Neural crest cell (in vitro differentiated cells): ENCODE results near the gene TMLHE. TPM values are rescaled to one million over a fixed set of nuclear protein-coding genes. Genes with fewer than 3 reads are reported as not detected.
"Not testable (repeated sequence)": the region's sequence is repeated elsewhere in the genome, so short reads cannot be mapped to it uniquely, and the experiment has no call there.

Experiments
- DNase-seq: peaks from one replicate; pipeline ENCODE4 v3.0.0; 2021; ENCODE audit warnings: low read depth, mixed read lengths, low spot score
- H3K27ac Mint-ChIP-seq: one replicate; pipeline ENCODE4 v1.8.0; 2021; ENCODE audit warnings: mild to moderate bottlenecking, mixed read lengths; ENCODE audit not compliant: unreplicated experiment
- H3K27me3 Mint-ChIP-seq: 2 replicates; pipeline ENCODE4 v1.8.0; 2021; ENCODE audit warnings: low read depth, mild to moderate bottlenecking, mixed read lengths
- H3K36me3 Mint-ChIP-seq: 2 replicates; pipeline ENCODE4 v1.8.0; 2021; ENCODE audit warnings: low read depth, mild to moderate bottlenecking, mixed read lengths
- H3K4me1 Mint-ChIP-seq: 2 replicates; pipeline ENCODE4 v1.8.0; 2021; ENCODE audit warnings: mixed read lengths
- H3K4me3 Mint-ChIP-seq: one replicate; pipeline ENCODE4 v1.8.0; 2021; ENCODE audit warnings: mild to moderate bottlenecking, mixed read lengths
- H3K9me3 Mint-ChIP-seq: 2 replicates; pipeline ENCODE4 v1.8.0; 2021; ENCODE audit warnings: mixed read lengths
- CTCF ChIP-seq: fragments of 200-600 bp; sonication (generic); conservative IDR thresholded peaks from 2 replicates; pipeline ENCODE4 v1.5.0; 2021; ENCODE audit warnings: antibody characterized with exemption, mild to moderate bottlenecking
- total RNA-seq: library from RNA; stranded (reverse); gene quantifications from 2 replicates; pipeline ENCODE4 v1.2.1, GENCODE V29; 2021

The TMLHE gene
- total RNA-seq, 1 donor from 2014 or later, result 17.7 TPM

- H3K27me3 Mint-ChIP-seq, result no peaks in the 10 kb centered on the region
- H3K9me3 Mint-ChIP-seq, result peaks cover 32% of the 10 kb centered on the region
- no peak for DNase-seq
- H3K36me3 Mint-ChIP-seq, result peaks cover 41% of the 10 kb centered on the region
- H3K4me1 Mint-ChIP-seq, result no peaks in the 10 kb centered on the region
- TF ChIP-seq CTCF, result no peak
- H3K27ac Mint-ChIP-seq, result no peak overlapping the region
- H3K4me3 Mint-ChIP-seq, result no peak overlapping the region
Measured at GRCh38 chrX:155592331-155592730, 20.4 kb downstream of the TMLHE start.

- TF ChIP-seq CTCF, result no peak
- Mint-ChIP-seq H3K4me3 (no peak overlapping the region), H3K4me1 (no peaks in the 10 kb centered on the region), H3K27ac (no peak overlapping the region), H3K27me3 (no peaks in the 10 kb centered on the region), H3K9me3 (peaks cover 18% of the 10 kb centered on the region), H3K36me3 (peaks cover 30% of the 10 kb centered on the region)
- no peak for DNase-seq
Measured at GRCh38 chrX:155577682-155578081, 35.1 kb downstream of the TMLHE start.

- Mint-ChIP-seq H3K27ac (no peak overlapping the region), H3K4me1 (no peaks in the 10 kb centered on the region), H3K36me3 (peaks cover 9% of the 10 kb centered on the region), H3K4me3 (no peak overlapping the region), H3K9me3 (peaks cover 6% of the 10 kb centered on the region), H3K27me3 (no peaks in the 10 kb centered on the region)
- TF ChIP-seq CTCF, result no peak
- DNase-seq, result no peak
Measured at GRCh38 chrX:155563099-155563498, 49.7 kb downstream of the TMLHE start.

- H3K4me3 Mint-ChIP-seq, result no peak overlapping the region
- peaks cover 52% of the 10 kb centered on the region for H3K36me3 Mint-ChIP-seq
- no peak for TF ChIP-seq CTCF
- no peak overlapping the region for H3K27ac Mint-ChIP-seq
- H3K4me1 Mint-ChIP-seq, result no peaks in the 10 kb centered on the region
- no peaks in the 10 kb centered on the region for H3K27me3 Mint-ChIP-seq
- H3K9me3 Mint-ChIP-seq, result peaks cover 20% of the 10 kb centered on the region
- no peak for DNase-seq
Measured at GRCh38 chrX:155544881-155545280, 67.9 kb downstream of the TMLHE start.

- Mint-ChIP-seq H3K4me3 (no peak overlapping the region), H3K27me3 (no peaks in the 10 kb centered on the region), H3K27ac (no peak overlapping the region), H3K9me3 (peaks cover 16% of the 10 kb centered on the region), H3K36me3 (peaks cover 40% of the 10 kb centered on the region), H3K4me1 (no peaks in the 10 kb centered on the region)
- no peak for DNase-seq
- TF ChIP-seq CTCF, result no peak
Measured at GRCh38 chrX:155535866-155536265, 76.9 kb downstream of the TMLHE start.

- no peak for DNase-seq
- Mint-ChIP-seq H3K4me1 (no peaks in the 10 kb centered on the region), H3K27me3 (no peaks in the 10 kb centered on the region), H3K4me3 (no peak overlapping the region), H3K27ac (no peak overlapping the region), H3K36me3 (peaks cover 40% of the 10 kb centered on the region), H3K9me3 (peaks cover 21% of the 10 kb centered on the region)
- no peak for TF ChIP-seq CTCF
Measured at GRCh38 chrX:155534800-155535199, 78.0 kb downstream of the TMLHE start.

- not testable (repeated sequence) for DNase-seq, H3K27me3 Mint-ChIP-seq, H3K27ac Mint-ChIP-seq, H3K4me1 Mint-ChIP-seq, H3K4me3 Mint-ChIP-seq
- Mint-ChIP-seq H3K9me3 (peaks cover 31% of the 10 kb centered on the region), H3K36me3 (peaks cover 69% of the 10 kb centered on the region)
Measured at GRCh38 chrX:155527023-155527422, 85.7 kb downstream of the TMLHE start.
